ENCODE measurements around the gene ABCA9.
"Not testable (repeated sequence)": the region's sequence is repeated elsewhere in the genome, so short reads cannot be mapped to it uniquely, and the experiment has no call there.

ABCA9 gene

DNA sequence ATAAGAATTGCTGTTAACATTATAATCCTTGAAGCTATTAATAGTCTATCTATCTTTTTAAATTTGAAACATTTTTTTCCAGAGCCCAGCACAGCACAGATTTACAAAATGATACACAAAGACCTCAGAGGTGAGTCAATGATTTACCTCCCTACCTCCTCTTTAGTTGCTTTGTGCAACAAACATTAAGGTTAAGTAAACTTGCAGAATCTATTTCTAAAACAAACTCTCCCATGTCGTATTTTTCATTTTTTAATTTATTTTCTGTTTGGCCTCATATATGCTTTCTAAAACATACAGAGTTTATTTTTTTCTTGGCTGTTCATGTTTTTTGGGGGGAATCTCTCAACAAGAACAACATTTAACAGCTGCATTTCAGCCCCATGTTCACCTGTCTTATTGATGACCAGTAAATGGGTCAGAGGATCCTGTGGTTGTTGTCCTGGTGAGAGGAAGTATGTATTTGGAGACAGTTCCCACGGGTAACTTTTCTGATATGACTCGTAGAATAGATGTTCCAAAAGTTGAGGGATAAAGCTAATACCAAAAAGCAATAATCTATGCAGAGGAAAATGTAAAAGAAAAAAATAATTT is 42.6 kb downstream of the ABCA9 start:
- no peak for DNase-seq

- no peak for DNase-seq
These were observed 45.1 kb downstream of the ABCA9 start for GRCh38 chr17:69015631-69016030.

DNA sequence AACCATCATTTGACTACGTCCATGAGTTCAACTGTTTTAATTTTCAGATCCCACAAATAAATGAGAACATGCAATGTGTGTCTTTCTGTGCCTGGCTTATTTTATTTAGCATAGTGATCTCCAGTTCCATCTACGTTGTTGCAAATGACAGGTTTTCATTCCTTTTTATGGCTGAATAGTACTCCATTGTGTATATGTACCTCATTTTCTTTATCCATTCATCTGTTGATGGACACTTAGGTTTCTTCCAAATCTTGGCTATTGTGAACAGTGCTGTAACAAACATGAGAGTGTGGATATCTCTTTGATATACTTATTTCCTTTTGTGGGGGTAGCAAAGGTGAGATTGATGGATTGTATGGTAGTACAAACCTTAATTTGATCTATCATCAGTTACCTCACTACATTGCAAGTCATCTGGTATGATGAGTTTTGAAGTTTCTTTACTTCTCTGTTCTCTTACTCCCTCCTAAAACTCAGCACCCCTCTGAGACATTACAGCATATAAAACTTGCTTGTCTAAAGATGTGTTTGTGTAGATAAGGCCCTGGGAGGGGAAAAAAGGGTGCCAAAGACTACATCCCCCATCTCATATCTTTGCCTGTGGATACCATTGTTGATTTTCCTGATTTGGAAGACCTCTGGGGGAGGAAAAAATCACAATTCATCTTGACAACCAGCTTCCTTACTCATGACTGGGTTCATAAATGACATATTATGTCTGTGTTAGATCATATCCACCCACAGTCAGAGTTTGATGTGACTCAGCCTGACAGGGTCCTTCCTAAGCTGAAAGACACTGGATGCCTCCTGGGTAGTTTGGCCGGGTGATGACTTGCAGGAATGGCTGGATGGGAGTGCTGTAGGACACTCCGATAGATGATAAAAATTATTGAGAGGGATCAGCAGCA is 47.6 kb downstream of the ABCA9 start:
- DNase-seq, result peak in 1 of 2 donors; percentile 72

GRCh38 chr17:69009930-69010329 is 50.8 kb downstream of the ABCA9 start:
- no peak for DNase-seq

GRCh38 chr17:69004759-69005158 is 56.0 kb downstream of the ABCA9 start:
- not testable (repeated sequence) for DNase-seq

DNA sequence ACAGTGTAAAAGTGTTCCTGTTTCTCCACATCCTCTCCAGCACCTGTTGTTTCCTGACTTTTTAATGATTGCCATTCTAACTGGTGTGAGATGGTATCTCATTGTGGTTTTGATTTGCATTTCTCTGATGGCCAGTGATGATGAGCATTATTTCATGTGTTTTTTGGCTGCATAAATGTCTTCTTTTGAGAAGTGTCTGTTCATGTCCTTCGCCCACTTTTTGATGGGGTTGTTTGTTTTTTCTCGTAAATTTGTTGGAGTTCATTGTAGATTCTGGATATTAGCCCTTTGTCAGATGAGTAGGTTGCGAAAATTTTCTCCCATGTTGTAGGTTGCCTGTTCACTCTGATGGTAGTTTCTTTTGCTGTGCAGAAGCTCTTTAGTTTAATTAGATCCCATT is 61.0 kb downstream of the ABCA9 start:
- DNase-seq, result not testable (repeated sequence)

GRCh38 chr17:68993112-68993511 is 67.6 kb downstream of the ABCA9 start:
- no peak for DNase-seq

DNA sequence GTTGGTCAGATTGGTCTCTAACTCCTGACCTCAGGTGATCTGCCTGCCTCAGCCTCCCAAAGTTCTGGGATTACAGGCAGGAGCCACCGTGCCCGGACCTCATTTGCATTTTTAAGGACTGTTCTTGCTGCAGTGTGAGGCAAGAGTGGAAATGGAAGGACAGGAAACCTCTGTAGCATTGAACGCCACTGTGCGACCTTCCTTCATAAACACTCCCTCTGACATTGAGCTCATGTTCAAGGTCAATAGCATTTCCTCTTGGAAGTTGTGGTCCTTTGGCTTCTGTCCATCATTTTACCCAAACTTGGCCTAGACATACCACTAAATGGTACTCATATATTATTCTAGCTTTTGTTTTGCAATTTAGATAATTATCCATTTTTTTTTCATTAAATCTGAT is 72.8 kb downstream of the ABCA9 start:
- no peak for DNase-seq

GRCh38 chr17:68981288-68981687 is 79.4 kb downstream of the ABCA9 start:
- DNase-seq, result no peak

GRCh38 chr17:68973098-68973846 is 87.5 kb downstream of the ABCA9 start:
- peak in 1 of 2 donors; percentile 21 for DNase-seq

DNA sequence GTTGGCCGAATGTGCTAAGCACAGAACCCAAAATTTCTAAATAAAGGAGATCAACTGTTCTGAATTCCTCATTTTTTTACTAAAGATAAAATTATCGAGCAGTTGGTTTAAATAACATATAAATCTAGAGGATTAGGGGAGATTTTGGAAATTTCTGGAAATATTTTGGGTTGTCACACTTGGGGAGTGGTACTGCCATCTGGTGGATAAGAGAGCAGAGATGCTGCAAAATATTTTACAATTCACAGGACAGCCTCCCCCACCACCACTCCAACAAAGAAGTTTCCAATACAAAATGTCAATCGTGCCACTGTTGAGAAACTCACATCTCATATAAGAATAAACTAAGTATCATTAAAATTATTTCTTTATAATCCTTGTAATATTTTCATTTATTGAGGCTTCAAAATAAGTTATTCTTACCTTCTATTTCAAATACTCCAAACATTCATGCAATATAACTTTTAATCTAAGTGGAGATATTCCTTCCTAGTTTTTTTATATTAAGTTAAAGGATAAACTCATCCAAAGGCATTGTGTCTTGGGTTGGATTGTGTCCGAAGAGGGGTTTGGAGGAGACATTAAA is 88.5 kb downstream of the ABCA9 start:
- no peak for DNase-seq

GRCh38 chr17:68969101-68969500 is 91.6 kb downstream of the ABCA9 start:
- DNase-seq, result no peak

DNA sequence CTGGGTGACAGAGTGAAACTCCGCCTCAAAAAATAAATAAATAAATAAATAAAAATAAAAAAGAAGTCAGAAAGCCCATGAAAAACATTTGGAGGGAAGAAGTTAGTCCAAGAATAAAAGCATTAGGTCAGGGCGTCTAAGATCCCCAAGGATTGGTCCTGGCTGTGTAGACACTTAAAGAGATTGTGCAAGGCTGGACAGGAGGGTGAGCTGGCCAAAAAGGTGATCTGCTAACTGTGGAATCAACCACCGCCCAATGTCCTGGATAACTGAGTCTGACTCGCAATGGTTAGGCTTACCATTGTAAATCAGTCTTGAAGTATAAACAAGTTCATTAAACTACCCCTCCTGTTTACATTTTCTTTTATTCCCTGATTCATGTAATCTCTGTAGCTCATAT is 96.8 kb downstream of the ABCA9 start:
- no peak for DNase-seq

- no peak for DNase-seq
These were observed 99.4 kb downstream of the ABCA9 start for GRCh38 chr17:68961214-68961882.

GRCh38 chr17:68959117-68959516 is 101.6 kb downstream of the ABCA9 start:
- DNase-seq, result not testable (repeated sequence)

DNA sequence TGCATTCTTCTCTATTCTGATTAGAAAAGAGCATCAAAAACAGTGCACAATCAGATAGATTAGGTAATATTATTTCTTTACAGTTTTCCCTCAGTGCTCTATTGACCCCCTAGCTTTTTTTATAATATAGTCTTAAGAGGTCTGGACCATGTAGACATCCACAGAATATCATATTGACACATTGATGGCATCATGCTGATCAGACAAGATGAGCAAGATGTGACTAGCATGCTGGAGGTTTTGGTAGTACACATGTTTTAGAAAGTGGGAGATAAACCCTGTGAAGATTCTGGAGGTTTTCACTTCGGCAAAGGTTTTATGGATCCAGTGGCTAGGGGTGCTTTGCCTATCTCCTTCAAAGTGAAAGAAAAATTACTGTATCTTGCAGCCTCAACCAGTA is 102.8 kb downstream of the ABCA9 start:
- no peak for DNase-seq

DNA sequence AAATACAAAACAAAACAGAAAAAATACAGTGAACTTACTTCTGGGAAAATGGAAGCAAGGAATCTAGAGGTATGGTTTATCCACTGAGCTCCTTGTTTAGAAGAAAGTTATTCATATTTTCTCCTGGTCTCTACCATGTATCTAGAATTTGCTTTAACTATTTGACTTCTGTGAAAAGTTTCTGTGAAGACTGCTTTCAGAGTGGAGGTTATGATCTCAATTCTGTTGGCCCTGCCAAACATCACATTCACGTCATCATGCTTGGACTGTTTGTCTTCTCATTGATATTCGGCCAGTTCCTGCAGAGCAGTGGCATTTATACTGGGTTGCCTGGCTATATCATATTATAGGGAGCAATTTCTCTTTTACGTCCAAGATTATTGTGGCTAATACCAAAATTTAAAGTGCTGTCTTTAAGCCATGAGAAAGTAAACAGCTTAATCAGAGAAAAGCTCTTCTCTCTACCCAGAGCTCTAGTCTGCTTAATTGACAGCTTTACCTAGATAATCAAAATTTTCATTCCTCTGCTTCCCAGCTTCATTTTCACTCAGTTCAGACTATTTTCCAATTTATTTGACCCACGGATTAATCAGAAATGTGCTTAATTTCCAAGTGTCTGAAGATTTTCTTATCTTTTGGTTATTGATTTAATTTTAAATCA is 105.4 kb downstream of the ABCA9 start, which contains the start of gene ABCA8:
TSS of gene ABCA8 (minus strand) at position 212 of the 661 bp plus-strand sequence. CDS start 13,358 bp downstream, outside the sequence.
- DNase-seq, result no peak

DNA sequence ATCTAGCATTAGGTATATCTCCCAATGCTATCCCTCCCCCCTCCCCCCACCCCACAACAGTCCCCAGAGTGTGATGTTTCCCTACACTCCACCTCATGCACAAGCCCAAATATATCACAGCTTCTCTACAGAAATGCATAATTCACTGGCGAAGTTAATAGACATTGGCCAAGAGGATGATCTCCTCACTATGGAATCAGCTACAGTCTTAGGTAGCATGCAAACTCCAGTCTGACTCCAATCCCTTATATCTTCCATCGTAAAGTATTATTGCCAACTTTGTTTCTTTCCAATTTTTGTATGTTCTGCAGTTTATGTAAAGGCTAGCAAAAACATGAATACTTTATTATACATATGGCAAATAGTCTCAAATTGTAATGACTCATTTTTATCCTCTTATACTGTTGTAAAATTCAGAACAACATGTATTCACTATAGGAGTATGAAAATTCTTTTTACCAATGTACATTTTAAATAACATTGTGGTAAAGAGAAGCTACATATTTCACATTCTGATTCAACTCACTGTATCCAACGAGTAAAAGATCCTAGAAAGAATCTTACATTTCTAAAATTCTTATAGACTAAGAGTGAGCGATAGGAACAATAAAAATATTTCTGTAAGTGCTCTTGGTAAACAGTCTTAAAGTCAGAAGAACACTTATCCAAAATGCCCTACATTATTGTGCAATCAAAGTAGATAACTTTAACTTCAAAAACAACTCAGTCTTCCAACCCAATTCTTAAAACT is 106.4 kb downstream of the ABCA9 start:
- no peak for DNase-seq

GRCh38 chr17:68953340-68953997 is 107.3 kb downstream of the ABCA9 start:
- DNase-seq, result no peak

- DNase-seq, result no peak
These were observed 110.0 kb downstream of the ABCA9 start for GRCh38 chr17:68950725-68951124.

DNA sequence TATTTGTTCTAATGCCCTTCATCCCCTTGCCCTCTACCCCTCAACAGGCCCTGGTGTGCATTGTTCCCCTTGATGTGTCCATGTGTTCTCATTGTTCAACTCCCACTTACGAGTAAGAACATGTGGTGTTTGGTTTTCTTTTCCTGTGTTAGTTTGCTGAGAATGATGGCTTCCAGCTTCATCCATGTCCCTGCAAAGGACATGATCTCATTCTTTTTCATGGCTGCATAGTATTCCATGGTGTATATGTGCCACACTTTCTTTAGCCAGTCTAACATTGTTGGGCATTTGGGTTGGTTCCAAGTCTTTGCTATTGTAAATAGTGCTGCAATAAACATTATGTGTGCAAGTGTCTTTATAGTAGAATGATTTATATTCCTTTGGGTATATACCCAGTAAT is 112.9 kb downstream of the ABCA9 start:
- not testable (repeated sequence) for DNase-seq
